Stimulated activated CD8-positive, alpha-beta memory T cell treated with anti-CD3 and anti-CD28 coated beads, Interleukin-4, amount 100 ng/mL, for 1 hour (primary cell): ENCODE results near the gene SC5D.

Source experiments
- DNase-seq, 2 donors: peaks; one replicate each; pipeline ENCODE4 v3.0.0-alpha.2; 2020; ENCODE audit warnings: low read depth in 2 of 2, low spot score in 1 of 2

Gene SC5D

GRCh38 chr11:121352251-121352891 is 59.8 kb downstream of the SC5D start:
- no peak for DNase-seq

- DNase-seq = no peak
Measured at GRCh38 chr11:121354192-121354591, 61.6 kb downstream of the SC5D start.

GRCh38 chr11:121356357-121356756 is 63.8 kb downstream of the SC5D start:
- DNase-seq = no peak
